ENCODE data around the gene ZFYVE28.

The ZFYVE28 gene

DNA sequence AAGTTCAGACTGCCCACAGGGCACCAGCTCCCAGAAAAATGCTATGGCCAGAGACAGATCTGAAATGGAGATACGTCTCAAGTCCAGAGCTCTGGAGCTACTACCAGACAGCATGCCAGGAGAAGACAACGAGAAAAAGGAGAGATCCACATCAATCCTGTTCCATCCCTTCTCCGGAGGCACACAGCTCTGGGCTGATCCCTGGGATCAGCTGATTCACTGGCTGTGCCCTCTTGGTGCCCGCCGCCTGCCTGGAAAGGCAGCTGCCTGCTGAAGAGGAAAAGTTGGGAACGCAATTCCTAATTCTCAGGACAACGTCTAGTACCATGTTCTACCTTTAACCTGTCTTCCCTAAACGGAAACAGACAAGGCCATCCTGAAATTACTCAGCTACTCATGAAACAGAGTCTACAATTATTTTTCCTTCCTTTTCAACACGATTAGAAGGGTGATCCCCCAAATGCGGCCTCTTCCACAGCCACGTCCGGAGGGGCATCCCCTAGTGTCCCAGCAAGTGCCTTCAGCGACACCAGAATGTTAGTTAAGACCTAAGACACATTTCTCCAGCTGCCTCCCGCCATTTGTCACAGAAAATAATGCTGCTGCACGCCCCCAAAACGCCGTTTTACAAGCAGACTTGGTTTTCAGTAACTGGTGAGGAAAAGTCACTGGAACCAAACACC, 2.4 kb downstream of the ZFYVE28 start:
- H3K27ac ChIP-seq (ENCODE audit: low read depth, low read length), result no peak overlapping the region
- no peaks in the 10 kb centered on the region for H3K79me2 ChIP-seq (ENCODE audit: control insufficient read depth, low read length)
- TF ChIP-seq, protein P1, sequence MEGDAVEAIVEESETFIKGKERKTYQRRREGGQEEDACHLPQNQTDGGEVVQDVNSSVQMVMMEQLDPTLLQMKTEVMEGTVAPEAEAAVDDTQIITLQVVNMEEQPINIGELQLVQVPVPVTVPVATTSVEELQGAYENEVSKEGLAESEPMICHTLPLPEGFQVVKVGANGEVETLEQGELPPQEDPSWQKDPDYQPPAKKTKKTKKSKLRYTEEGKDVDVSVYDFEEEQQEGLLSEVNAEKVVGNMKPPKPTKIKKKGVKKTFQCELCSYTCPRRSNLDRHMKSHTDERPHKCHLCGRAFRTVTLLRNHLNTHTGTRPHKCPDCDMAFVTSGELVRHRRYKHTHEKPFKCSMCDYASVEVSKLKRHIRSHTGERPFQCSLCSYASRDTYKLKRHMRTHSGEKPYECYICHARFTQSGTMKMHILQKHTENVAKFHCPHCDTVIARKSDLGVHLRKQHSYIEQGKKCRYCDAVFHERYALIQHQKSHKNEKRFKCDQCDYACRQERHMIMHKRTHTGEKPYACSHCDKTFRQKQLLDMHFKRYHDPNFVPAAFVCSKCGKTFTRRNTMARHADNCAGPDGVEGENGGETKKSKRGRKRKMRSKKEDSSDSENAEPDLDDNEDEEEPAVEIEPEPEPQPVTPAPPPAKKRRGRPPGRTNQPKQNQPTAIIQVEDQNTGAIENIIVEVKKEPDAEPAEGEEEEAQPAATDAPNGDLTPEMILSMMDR (IDR thresholded peaks at IDR 0.05; ENCODE audit: low read depth, low read length, poor library complexity, severe bottlenecking), result no peak
- no peak; the same call in 1 of the 2 replicates for TF ChIP-seq EZH2phosphoT487 (IDR thresholded peaks at IDR 0.05; ENCODE audit: borderline replicate concordance, low read length)
- H3K36me3 ChIP-seq (ENCODE audit: control insufficient read depth, low read length), result no peaks in the 10 kb centered on the region
- no peaks in the 10 kb centered on the region for H3K9me2 ChIP-seq (replicated peaks; ENCODE audit: control insufficient read depth, low read length)
- no peaks in the 10 kb centered on the region for H3K9me3 ChIP-seq (ENCODE audit: control insufficient read depth, insufficient read depth, low read length)
- H4K20me1 ChIP-seq (ENCODE audit: control insufficient read depth, insufficient read depth, low read depth, low read length), result no peaks in the 10 kb centered on the region
- H3K4me2 ChIP-seq (ENCODE audit: low read length), result no peak overlapping the region
- H3K4me1 ChIP-seq (ENCODE audit: control insufficient read depth, low read length), result peaks cover 12% of the 10 kb centered on the region
- H3F3A ChIP-seq (ENCODE audit: control insufficient read depth, insufficient read depth), result no peaks in the 10 kb centered on the region
- H3K27me3 ChIP-seq (ENCODE audit: control insufficient read depth, low read length), result peaks cover 84% of the 10 kb centered on the region
- no peak overlapping the region for H3K4me3 ChIP-seq (ENCODE audit: low read length)

DNA sequence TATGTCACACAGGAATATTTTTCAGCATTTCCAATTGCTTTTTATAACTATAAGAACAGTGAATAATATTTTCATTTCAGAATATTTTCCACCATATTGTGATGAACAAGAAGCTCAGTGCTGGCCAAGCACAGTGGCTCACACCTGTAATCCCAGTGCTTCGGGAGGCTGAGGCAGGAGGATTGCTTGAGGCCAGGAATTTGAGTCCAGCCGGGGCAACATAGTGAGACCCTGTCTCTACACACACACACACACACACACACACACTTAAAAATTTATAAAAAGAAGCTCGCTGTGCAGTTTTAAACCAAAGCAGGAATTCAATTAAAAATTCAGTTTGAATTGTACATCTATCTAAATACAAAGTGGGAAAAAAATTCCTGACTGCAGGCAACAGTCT, 3.2 kb downstream of the ZFYVE28 start:
- Histone ChIP-seq H3K4me2 (ENCODE audit: low read length) (no peak overlapping the region), H3K27me3 (ENCODE audit: control insufficient read depth, low read length) (peaks cover 78% of the 10 kb centered on the region), H3K4me3 (ENCODE audit: low read length) (no peak overlapping the region), H3F3A (ENCODE audit: control insufficient read depth, insufficient read depth) (no peaks in the 10 kb centered on the region), H4K20me1 (ENCODE audit: control insufficient read depth, insufficient read depth, low read depth, low read length) (no peaks in the 10 kb centered on the region), H3K36me3 (ENCODE audit: control insufficient read depth, low read length) (no peaks in the 10 kb centered on the region), H3K9me2 (replicated peaks; ENCODE audit: control insufficient read depth, low read length) (no peaks in the 10 kb centered on the region), H3K27ac (ENCODE audit: low read depth, low read length) (no peak overlapping the region), H3K4me1 (ENCODE audit: control insufficient read depth, low read length) (peaks cover 12% of the 10 kb centered on the region), H3K9me3 (ENCODE audit: control insufficient read depth, insufficient read depth, low read length) (no peaks in the 10 kb centered on the region), H3K79me2 (ENCODE audit: control insufficient read depth, low read length) (no peaks in the 10 kb centered on the region)
- TF ChIP-seq, protein P1 (IDR thresholded peaks at IDR 0.05; ENCODE audit: low read depth, low read length, poor library complexity, severe bottlenecking), result no peak
- no peak for TF ChIP-seq EZH2phosphoT487 (IDR thresholded peaks at IDR 0.05; ENCODE audit: borderline replicate concordance, low read length)

- H4K20me1 ChIP-seq (ENCODE audit: control insufficient read depth, insufficient read depth, low read depth, low read length), result no peaks in the 10 kb centered on the region
- H3K9me3 ChIP-seq (ENCODE audit: control insufficient read depth, insufficient read depth, low read length), result no peaks in the 10 kb centered on the region
- no peak overlapping the region for H3K27ac ChIP-seq (ENCODE audit: low read depth, low read length)
- no peaks in the 10 kb centered on the region for H3K36me3 ChIP-seq (ENCODE audit: control insufficient read depth, low read length)
- TF ChIP-seq, protein P1 (IDR thresholded peaks at IDR 0.05; ENCODE audit: low read depth, low read length, poor library complexity, severe bottlenecking), result no peak
- no peak for TF ChIP-seq EZH2phosphoT487 (IDR thresholded peaks at IDR 0.05; ENCODE audit: borderline replicate concordance, low read length)
- peaks cover 66% of the 10 kb centered on the region for H3K27me3 ChIP-seq (ENCODE audit: control insufficient read depth, low read length)
- H3K79me2 ChIP-seq (ENCODE audit: control insufficient read depth, low read length), result no peaks in the 10 kb centered on the region
- H3K4me3 ChIP-seq (ENCODE audit: low read length), result no peak overlapping the region
- H3K9me2 ChIP-seq (replicated peaks; ENCODE audit: control insufficient read depth, low read length), result no peaks in the 10 kb centered on the region
- no peaks in the 10 kb centered on the region for H3F3A ChIP-seq (ENCODE audit: control insufficient read depth, insufficient read depth)
- no peak overlapping the region for H3K4me2 ChIP-seq (ENCODE audit: low read length)
- peaks cover 8% of the 10 kb centered on the region for H3K4me1 ChIP-seq (ENCODE audit: control insufficient read depth, low read length)
These were observed 4.4 kb downstream of the ZFYVE28 start for GRCh38 chr4:2413821-2414610.
